ENCODE data around the gene FABP2.
A peak's percentile ranks its signal among the peaks of the same experiment; 100 is the strongest.
"Not testable (repeated sequence)": the region's sequence is repeated elsewhere in the genome, so short reads cannot be mapped to it uniquely, and the experiment has no call there.

FABP2 gene

DNA sequence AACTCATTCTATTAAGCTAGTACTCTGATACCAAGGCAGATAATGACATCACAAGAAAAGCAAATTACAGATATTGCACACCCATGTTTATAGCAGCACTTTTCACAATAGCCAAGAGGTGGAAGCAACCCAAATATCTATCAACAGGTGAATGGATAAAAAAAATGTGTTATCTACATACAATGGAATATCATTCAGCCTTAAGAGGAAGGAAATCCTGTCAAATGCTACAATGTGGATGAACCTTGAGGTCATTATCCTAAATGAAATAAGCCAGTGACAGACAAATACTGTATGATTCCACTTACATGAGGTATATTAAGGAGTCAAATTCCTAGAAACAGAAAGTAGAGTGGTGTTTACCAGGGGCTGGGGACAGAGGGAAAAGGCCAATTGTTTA, 14.3 kb downstream of the FABP2 start:
- DNase-seq, result no peak

- DNase-seq, result no peak
These were observed 17.5 kb downstream of the FABP2 start for GRCh38 chr4:119304431-119304830.

DNA sequence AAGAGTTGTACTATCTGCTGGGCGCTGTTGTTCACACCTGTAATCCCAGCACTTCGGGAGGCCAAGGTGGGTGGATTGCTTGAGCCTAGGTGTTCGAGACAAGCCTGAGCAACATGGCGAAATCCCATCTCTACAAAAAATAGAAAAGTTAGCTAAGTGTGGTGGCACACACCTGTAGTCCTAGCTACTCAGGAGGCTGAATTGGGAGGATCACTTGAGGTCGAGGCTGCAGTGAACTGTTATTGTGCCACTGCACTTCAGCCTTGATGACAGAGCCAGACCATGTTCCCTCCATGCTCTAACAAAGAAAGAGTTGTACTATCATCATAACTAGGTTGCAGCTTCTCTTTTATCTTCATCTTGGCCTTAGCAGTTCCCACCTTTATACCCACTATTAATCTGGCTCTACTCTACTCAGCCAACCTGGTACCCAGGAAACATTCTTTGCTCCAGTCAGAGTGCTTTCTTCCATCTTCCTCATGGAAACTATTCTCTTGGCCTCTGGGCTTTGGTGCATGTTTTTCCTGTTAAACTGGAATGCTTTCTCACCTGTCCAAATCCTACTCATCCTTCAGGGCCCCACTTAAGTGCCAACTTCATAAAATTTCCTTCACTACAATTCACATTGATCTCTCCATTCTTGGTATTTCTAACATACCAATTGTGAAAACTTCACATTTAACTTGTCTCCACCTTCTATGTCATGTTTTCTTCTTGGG, 18.2 kb downstream of the FABP2 start:
- DNase-seq, result no peak

DNA sequence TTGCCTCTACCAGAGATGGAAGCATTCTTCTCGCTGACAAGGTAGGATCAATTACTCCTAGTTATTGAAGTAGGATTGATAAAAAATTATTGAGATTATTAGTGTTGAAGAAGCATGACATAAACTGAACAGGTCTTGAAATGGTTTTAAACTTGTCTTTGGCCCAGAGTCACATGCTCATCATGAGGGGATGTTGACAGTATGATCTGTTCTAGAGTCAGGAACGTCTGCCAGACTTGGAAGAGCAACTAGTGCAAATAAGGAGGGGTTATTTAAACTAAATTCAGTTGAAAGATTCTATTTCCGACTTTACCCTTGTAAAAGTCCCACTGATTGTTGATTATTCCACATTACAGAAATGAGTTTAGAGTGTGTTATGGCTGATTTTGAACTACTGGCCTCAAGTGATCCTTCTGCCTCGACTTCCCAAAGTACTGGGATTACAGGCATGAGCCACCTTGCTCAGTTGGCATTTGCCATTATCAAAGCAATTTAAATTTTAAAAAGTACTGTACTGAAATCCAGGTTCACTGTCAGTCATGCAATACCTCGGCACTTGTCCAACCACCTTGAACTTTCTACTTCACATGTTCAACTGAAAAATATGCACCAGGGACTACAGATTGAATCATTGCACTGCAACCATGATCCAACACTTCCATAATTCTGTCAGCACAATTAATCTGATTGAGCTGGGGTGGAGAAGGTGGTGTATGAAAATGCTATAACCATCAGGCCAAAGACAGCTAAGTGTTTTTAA, 19.7 kb downstream of the FABP2 start:
- DNase-seq, result no peak

- peak; percentile 91 for DNase-seq
These were observed 21.6 kb downstream of the FABP2 start for GRCh38 chr4:119300101-119300978.

- no peak for DNase-seq
These were observed 22.2 kb downstream of the FABP2 start for GRCh38 chr4:119299741-119300100.

DNA sequence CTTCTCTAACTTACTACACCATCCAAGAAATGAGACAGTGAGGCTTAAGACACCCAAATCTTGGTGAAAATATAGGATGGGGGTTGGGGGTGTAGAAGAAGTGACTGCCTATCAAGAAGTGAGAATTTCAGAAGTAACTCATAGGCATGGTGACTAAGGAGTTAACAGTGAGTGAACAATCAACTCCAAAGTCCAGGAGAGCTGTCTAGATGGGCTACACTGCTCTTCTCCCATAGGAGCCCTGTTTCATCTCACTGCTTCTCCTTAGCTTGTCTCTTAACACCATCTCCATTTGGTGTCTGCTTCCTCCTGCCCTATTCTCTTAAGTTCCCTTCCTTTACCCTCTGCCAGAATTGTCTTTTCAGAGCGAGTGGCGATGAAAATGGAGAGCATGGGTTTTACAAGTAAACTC, 22.7 kb downstream of the FABP2 start:
- no peak for DNase-seq

DNA sequence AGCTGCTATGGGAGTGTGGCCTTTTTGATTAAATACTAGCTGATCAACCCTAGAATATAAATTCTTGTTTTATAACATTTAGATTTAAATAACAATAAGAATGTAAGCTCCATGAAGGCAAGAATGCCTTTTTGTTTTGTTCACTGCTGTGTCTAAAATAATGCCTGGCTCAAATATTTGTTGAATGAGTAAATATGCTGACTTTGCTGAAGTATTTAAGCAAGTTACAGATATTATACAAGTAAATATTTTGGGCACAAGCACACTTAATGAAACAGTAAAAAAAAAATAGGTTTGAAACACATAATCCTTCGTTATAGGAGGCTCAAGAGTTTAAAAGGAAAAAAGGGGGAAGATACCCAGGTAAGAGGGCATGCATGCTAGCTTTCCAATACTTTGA, 24.1 kb downstream of the FABP2 start:
- no peak for DNase-seq

DNA sequence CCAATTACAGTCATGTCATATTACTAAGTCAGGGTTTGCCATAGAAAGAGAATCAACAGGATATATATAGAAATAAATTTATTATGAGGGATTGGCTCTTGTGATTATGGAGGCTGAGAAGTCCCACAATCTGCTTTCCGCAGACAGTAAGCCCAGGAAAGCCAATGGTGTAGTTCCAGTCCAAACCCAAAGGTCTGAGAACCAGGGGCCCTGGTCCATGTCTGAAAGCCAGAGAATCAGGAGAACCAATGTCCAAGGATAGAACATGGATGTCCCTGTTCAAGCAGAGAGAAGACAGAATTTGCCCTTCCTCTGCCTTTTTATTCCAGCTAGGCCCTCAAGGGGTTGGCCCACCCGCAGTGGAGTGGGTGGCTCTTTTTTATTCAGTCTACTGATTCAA, 25.6 kb downstream of the FABP2 start:
- DNase-seq, result no peak

DNA sequence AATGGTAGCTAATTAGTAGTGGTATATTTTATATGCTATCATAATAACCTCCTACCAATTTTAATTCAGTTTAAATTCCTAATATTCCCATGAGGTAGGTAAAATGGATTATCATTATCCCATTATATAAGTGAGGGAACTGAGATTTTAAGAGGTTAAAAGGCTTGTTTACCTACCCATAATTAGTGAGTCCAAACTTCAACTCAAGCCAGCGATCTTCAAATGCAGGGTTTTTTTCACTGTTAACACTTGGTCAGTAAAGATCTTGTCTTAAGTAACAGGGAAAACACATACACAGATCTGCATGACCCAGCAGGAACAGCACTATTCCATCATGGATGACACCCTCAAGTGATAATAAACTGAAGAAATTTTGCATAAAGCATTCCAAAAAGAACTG, 31.3 kb downstream of the FABP2 start:
- no peak for DNase-seq

DNA sequence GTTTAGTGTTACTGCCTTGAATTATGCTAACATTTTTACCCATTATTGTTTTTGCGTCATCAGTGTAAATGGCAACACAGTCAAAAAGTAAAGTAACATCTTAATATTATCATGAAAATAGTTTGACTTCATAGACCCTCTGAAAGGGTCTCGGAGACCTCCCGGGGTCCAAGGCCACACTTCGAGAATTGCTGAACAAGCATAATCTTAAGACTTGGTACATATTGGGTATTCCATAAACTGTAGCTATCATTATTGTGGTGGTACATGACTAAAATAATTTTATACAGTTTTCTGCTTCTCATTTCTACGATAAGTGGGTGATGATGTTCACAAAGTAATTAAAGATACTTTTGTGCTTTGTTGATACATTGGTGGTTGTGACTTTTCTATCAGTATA, 32.6 kb downstream of the FABP2 start:
- DNase-seq, result no peak

GRCh38 chr4:119286377-119287002, 35.4 kb downstream of the FABP2 start:
- no peak for DNase-seq

DNA sequence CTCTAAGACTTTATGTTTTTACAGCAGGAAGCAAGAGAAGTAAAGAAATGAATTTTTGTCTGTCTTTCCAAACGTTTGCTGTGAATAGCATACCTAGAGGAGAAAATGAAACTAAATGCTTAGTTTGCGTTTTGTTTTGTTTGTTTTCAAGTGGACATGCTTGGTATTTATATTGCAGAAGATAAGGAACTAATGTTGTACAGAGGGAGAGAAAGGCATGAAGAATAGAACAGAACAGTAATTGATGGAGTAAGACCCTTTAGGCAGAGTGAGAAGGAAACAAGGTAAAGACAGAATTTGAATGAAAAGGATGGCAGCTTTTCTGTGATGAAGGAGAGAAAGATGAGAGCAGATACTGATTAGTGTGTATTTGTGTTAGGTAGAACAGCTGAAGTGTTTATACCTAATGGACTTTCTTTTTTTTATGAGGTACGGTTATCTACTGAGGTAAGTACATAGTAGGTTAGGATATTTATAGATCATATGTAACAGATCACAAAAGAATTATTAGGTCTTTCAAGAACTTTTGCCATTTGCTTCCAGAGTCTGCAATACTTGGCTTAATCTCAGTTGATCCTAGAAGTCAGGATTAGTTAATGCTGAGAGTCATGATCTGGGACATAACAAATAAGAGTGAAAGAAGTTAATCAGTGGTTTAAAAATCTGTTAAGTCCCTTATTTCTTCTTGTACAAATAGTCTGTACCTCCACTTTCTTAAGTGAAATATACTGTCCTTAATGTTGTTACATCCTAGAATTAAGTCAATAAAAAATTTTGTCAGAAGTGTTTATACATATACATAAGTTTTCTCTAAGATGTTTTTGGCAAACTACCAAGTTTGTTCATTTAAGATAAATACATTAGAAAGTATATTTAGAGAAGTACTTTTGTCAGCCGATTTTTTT, 36.8 kb downstream of the FABP2 start:
- DNase-seq, result no peak

GRCh38 chr4:119281393-119281792, 40.5 kb downstream of the FABP2 start:
- no peak for DNase-seq

GRCh38 chr4:119279945-119280344, 42.0 kb downstream of the FABP2 start:
- not testable (repeated sequence) for DNase-seq

- DNase-seq, result not testable (repeated sequence)
These were observed 42.4 kb downstream of the FABP2 start for GRCh38 chr4:119279541-119279940.

- no peak for DNase-seq
These were observed 50.4 kb downstream of the FABP2 start for GRCh38 chr4:119271361-119272085.

DNA sequence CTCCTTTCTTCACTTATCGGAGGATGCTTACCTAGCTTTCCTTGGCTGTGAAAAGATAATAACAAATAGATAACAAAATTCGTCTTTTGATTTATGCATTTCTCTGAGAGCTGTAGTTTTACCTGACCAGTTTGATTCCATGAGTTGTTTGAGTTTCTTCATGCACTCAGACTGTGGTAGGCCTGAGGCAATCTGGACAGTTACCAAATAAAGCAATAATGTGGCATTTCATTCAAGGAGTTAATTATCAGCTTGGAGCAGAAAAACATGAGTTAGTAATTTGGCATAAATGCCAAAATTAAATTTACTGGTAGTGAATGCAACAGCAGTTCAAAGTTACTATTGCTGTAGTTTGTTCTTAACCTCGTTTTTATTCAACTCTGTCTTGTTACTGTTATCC, 53.5 kb downstream of the FABP2 start:
- no peak for DNase-seq
